ENCODE measurements around the gene VASH1.

GRCh38 chr14:76827696-76828296 lies 66.5 kb downstream of the VASH1 start:
- no peak for TF ChIP-seq POLR2AphosphoS5 (IDR thresholded peaks at IDR 0.05; ENCODE audit: low read depth)
- no peak for TF ChIP-seq CTCF (IDR thresholded peaks at IDR 0.05; ENCODE audit: insufficient read depth, low read length)
